ENCODE results near the gene TPM1. TPM values are rescaled to one million over a fixed set of nuclear protein-coding genes. Genes with fewer than 3 reads are reported as not detected.

TPM1 gene
- total and polyA plus RNA-seq, 8 donors: 230 to 2,605 (median 783) TPM

DNA sequence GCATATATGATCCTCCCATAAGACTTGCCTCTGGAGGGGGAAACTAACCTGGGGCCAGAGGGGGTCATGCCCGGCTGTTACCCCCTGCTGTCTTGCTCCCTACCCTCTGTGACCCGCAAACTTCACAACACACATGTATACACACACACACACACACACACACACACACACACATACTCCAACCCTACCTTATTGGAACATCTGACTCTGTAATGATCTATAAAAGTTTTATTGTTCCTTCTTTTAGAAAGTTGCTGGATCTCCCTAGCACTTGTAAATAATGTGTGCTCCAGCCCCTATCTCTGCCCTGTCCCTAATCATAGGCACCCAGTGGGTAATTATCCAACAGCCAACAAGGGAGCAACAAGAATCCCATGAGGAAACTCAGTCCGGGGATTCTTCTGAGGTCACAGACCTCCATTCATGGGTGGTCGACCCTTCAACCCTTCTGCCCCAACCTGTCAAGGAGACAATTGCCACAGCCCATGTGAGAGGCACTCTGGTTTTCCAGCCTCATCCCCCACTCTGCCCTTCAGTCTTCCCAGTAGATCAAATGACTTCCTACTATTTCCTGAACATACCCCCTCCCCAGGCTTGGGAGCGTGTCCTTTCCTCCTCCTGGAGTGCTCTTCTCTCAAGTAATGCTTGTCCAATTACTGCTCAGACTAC is 14.0 kb upstream of the TPM1 start:
- H3K9me3 ChIP-seq: no peaks in the 10 kb centered on the region
- DNase-seq: no peak
- intact Hi-C loops (cut with DNase I; ENCODE audit: low total_unique reads): no loop called here
- H3K4me1 ChIP-seq: peaks cover 0 to 5% (median 2%) of the 10 kb centered on the region in 4 donors
- TF ChIP-seq POLR2AphosphoS5 (IDR thresholded peaks at IDR 0.05): no peak
- TF ChIP-seq POLR2A (IDR thresholded peaks at IDR 0.05): no peak
- no peaks in the 10 kb centered on the region for H3K27me3 ChIP-seq
- H3K36me3 ChIP-seq: no peaks in the 10 kb centered on the region
- H3K27ac ChIP-seq: no peak overlapping the region
- WGBS, 5 donors: 74 to 93% (median 83%) methylated on average over 5 of the region's 5 CpGs
- H3K4me3 ChIP-seq: no peak overlapping the region

DNA sequence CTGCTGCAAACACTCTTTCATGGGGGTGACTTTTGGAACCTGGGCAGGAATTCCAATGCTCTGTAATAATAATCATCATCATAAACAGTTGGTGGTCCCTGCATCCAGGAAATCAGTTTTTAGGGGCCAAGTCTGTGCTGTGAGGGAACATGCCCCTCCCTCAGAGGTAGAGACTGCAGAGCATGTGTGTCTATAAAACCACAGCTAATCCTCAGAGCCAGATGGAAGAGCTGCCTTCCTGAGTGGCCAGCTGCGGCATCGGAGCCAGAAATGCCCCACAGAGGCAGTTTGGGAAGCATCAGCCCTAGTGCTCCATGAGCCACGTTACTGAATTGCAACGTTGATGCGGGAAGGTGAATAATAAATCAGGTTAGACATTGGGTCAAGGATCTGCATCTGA is 12.9 kb upstream of the TPM1 start:
- TF ChIP-seq EP300 (IDR thresholded peaks at IDR 0.05) (no peak), POLR2AphosphoS5 (IDR thresholded peaks at IDR 0.05) (no peak), POLR2A (IDR thresholded peaks at IDR 0.05) (no peak)
- TF ChIP-seq, protein P1, sequence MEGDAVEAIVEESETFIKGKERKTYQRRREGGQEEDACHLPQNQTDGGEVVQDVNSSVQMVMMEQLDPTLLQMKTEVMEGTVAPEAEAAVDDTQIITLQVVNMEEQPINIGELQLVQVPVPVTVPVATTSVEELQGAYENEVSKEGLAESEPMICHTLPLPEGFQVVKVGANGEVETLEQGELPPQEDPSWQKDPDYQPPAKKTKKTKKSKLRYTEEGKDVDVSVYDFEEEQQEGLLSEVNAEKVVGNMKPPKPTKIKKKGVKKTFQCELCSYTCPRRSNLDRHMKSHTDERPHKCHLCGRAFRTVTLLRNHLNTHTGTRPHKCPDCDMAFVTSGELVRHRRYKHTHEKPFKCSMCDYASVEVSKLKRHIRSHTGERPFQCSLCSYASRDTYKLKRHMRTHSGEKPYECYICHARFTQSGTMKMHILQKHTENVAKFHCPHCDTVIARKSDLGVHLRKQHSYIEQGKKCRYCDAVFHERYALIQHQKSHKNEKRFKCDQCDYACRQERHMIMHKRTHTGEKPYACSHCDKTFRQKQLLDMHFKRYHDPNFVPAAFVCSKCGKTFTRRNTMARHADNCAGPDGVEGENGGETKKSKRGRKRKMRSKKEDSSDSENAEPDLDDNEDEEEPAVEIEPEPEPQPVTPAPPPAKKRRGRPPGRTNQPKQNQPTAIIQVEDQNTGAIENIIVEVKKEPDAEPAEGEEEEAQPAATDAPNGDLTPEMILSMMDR (IDR thresholded peaks at IDR 0.05): no peak
- no peaks in the 10 kb centered on the region for H3K9me3 ChIP-seq
- H3K27me3 ChIP-seq: no peaks in the 10 kb centered on the region
- peaks cover 0 to 5% (median 2%) of the 10 kb centered on the region in 4 donors for H3K4me1 ChIP-seq
- 48 to 65% (median 53%) methylated on average over 5 of the region's 5 CpGs for WGBS, 5 donors
- H3K36me3 ChIP-seq: no peaks in the 10 kb centered on the region
- H3K4me3 ChIP-seq: no peak overlapping the region
- H3K27ac ChIP-seq: no peak overlapping the region
- DNase-seq: no peak
- intact Hi-C loops (cut with DNase I; ENCODE audit: low total_unique reads): no loop called here

DNA sequence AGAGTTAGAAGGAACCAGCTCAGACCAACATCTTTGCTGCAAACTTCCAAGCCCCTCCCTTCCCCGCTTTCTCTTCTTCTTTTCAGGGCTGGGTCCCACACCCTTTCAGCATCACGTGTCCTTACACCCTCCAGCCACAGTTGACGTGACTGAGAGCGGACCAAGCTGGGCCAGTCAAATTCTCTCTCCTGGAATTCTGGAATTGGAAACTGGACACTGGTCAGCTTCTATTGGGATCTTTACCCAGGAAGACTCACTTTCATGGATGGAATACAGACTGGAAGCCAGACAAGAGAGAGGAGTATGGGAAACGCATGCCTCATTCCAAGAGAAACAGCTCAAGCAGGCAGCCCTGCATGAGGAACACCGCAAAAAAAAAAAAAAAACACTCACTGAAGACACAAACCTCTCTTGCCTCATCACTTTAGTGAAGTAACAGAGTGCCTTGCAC is 12.4 kb upstream of the TPM1 start:
- Histone ChIP-seq H3K27me3 (no peaks in the 10 kb centered on the region), H3K9me3 (no peaks in the 10 kb centered on the region), H3K36me3 (no peaks in the 10 kb centered on the region), H3K4me1 (peaks cover 0 to 5% (median 2%) of the 10 kb centered on the region in 4 donors), H3K27ac (no peak overlapping the region), H3K4me3 (no peak overlapping the region)
- intact Hi-C loops (cut with DNase I; ENCODE audit: low total_unique reads): no loop called here
- TF ChIP-seq EP300 (IDR thresholded peaks at IDR 0.05): no peak
- no peak for TF ChIP-seq POLR2AphosphoS5 (IDR thresholded peaks at IDR 0.05)
- TF ChIP-seq, protein P1 (IDR thresholded peaks at IDR 0.05): no peak
- no peak for TF ChIP-seq POLR2A (IDR thresholded peaks at IDR 0.05)
- peak in 1 of 2 donors; percentile 54 for DNase-seq
- WGBS, 5 donors: 53 to 66% (median 57%) methylated on average over 6 of the region's 6 CpGs

DNA sequence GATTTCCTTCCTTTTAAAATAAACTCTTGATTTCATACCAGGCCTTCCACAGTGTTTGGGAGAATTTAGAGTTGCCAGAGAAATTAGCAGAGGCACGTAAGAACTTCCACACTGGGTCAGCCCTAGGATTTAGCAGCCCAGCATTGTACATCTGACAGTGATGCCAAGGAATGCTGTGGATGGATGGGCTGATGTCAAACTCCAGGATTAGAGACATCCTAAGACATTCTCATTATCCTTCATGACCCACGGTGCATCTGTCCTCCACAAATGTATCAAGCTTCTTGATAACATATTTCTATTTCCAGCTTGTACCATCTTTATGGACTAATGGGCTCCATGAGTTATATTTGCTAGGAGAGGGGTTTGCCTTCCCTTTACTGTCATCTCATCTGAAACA is 8.0 kb upstream of the TPM1 start:
- no peak for DNase-seq
- intact Hi-C loops (cut with DNase I; ENCODE audit: low total_unique reads): no loop called here
- WGBS, 5 donors: 85 to 90% (median 88%) methylated on average over 2 of the region's 2 CpGs
- no peak for TF ChIP-seq POLR2AphosphoS5 (IDR thresholded peaks at IDR 0.05)
- TF ChIP-seq EP300 (IDR thresholded peaks at IDR 0.05): no peak
- TF ChIP-seq, protein P1 (IDR thresholded peaks at IDR 0.05): no peak
- no peak for TF ChIP-seq POLR2A (IDR thresholded peaks at IDR 0.05)
- Histone ChIP-seq H3K9me3 (no peaks in the 10 kb centered on the region), H3K4me3 (no peak overlapping the region), H3K27ac (no peak overlapping the region), H3K36me3 (no peaks in the 10 kb centered on the region), H3K4me1 (peaks cover 0 to 5% (median 2%) of the 10 kb centered on the region in 4 donors), H3K27me3 (no peaks in the 10 kb centered on the region)

DNA sequence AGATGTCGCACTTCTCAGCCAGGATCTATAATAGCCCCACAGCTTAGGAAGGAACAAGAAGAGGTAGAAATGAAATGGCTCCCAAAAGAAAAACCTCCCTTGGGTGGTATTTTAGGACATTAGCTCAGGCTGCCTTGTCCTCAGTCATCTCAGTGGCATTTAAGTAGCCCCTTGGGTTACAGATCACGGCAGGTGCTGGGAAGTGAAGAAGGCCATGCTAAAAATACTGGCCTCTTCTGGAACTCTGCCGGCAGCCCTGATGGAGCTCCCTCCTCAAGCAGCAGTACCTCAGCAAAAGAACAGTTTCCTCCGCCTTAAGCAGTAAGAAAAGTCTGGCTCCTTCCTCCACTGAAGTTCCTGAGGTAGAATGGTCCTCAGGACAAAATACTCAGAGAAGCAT is 7.3 kb upstream of the TPM1 start:
- 73 to 96% (median 91%) methylated on average over 4 of the region's 4 CpGs for WGBS, 5 donors
- Histone ChIP-seq H3K27me3 (peaks cover 0 to 5% (median 0%) of the 10 kb centered on the region in 3 donors), H3K9me3 (no peaks in the 10 kb centered on the region), H3K36me3 (no peaks in the 10 kb centered on the region), H3K4me1 (no peaks in the 10 kb centered on the region), H3K4me3 (no peak overlapping the region), H3K27ac (peak overlapping the region in 1 of 5 donors; percentile 6)
- DNase-seq: no peak
- intact Hi-C loops (cut with DNase I; ENCODE audit: low total_unique reads): no loop called here
- TF ChIP-seq POLR2A (IDR thresholded peaks at IDR 0.05): no peak
- no peak for TF ChIP-seq EP300 (IDR thresholded peaks at IDR 0.05)
- TF ChIP-seq POLR2AphosphoS5 (IDR thresholded peaks at IDR 0.05): no peak
- TF ChIP-seq, protein P1 (IDR thresholded peaks at IDR 0.05): no peak
